ENCODE results near the gene LGALSL. TPM values are rescaled to one million over a fixed set of nuclear protein-coding genes. Genes with fewer than 3 reads are reported as not detected.

Gene LGALSL
- total and polyA plus RNA-seq, 2 of the 13 experiments (the other 11 are each of a cell fraction or from before 2014, with no cell fraction given), result 15.4 to 20.0 TPM

GRCh38 chr2:64454386-64455332 is 697 bp downstream of the LGALSL start (continued):
- TF ChIP-seq THAP9 (CRISPR knock-in tag; IDR thresholded peaks at IDR 0.05; ENCODE audit: borderline replicate concordance), result peak; percentile 46; the same call in 1 of the 2 replicates
- 0 out of 2 replicates have a peak, but pooled peaks have one; percentile 24 for TF ChIP-seq AHDC1 (CRISPR knock-in tag; IDR thresholded peaks at IDR 0.05; ENCODE audit: borderline replicate concordance)
- TF ChIP-seq SMAD3 (CRISPR knock-in tag; IDR thresholded peaks at IDR 0.05), result peak; percentile 71; the same call in 1 of the 2 replicates
- TF ChIP-seq ZNF777 (CRISPR knock-in tag; IDR thresholded peaks at IDR 0.05), result peak; percentile 86
- TF ChIP-seq HES4 (CRISPR knock-in tag; IDR thresholded peaks at IDR 0.05; ENCODE audit: borderline replicate concordance), result peak; percentile 77; the same call in 1 of the 2 replicates
- no peak for TF ChIP-seq NR2F1 (CRISPR knock-in tag; IDR thresholded peaks at IDR 0.05)
- TF ChIP-seq NFYB (CRISPR knock-in tag; IDR thresholded peaks at IDR 0.05), result no peak
- TF ChIP-seq DR1 (CRISPR knock-in tag; IDR thresholded peaks at IDR 0.05), result no peak
- TF ChIP-seq HOXA5 (CRISPR knock-in tag; IDR thresholded peaks at IDR 0.05), result peak; percentile 70
- TF ChIP-seq ZNF441 (CRISPR knock-in tag; IDR thresholded peaks at IDR 0.05; ENCODE audit: borderline replicate concordance), result peak; percentile 75; the same call in 1 of the 2 replicates
- TF ChIP-seq ZNF598 (CRISPR knock-in tag; IDR thresholded peaks at IDR 0.05; ENCODE audit: borderline replicate concordance), result 0 out of 2 replicates have a peak, but pooled peaks have one; percentile 73
- 0 out of 2 replicates have a peak, but pooled peaks have one; percentile 80 for TF ChIP-seq ZNF136 (CRISPR knock-in tag; IDR thresholded peaks at IDR 0.05; ENCODE audit: low read depth)
- no peak for TF ChIP-seq JUN (CRISPR knock-in tag; IDR thresholded peaks at IDR 0.05)
- no peak; the same call in 1 of the 2 replicates for TF ChIP-seq ZBTB10 (CRISPR knock-in tag; IDR thresholded peaks at IDR 0.05; ENCODE audit: borderline replicate concordance)
- TF ChIP-seq RBAK (CRISPR knock-in tag; IDR thresholded peaks at IDR 0.05), result no peak
